Measurements from ENCODE around the gene PTTG1IP.

The PTTG1IP gene

DNA sequence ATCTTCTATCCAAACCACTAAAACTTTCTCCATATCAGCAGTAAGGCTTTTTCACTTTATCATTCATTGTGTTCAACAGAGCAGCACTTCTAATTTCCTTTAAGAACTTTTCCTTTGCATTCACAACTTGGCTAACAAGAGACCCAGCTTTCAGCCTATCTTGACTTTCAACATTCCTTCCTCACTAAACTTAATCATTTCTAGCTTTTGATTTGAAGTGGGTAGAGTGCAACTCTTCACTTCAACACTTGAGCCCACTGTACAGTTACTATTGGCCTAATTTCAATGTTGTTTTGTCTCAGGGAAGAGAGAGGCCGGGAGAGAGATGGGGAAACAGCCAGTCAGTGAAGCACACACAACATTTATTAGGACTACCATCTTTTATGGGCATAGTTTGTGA is 73.8 kb downstream of the PTTG1IP start:
- DNase-seq: no peak

Data from activated CD4-positive, alpha-beta T cell treated with anti-CD3 and anti-CD28 coated beads, Interleukin-2, amount 50 U/mL, for 4 hours (primary cell).